Astrocyte (in vitro differentiated cells and primary cell): ENCODE measurements around the gene CNOT4.

Experiments
- CTCF ChIP-seq: IDR thresholded peaks from 2 replicates; pipeline ENCODE4 v1.5.1; 2011; ENCODE audit warnings: low read depth, mild to moderate bottlenecking, inconsistent platforms, low read length, moderate library complexity; ENCODE audit not compliant: insufficient read depth
- EZH2 ChIP-seq: IDR thresholded peaks from 2 replicates; pipeline ENCODE4 v1.6.1; 2012; ENCODE audit warnings: mild to moderate bottlenecking, low read length, inconsistent platforms; ENCODE audit not compliant: insufficient read depth

- TF ChIP-seq EZH2: no peak
- TF ChIP-seq CTCF: no peak
Measured at GRCh38 chr7:135492151-135492550, 17.8 kb downstream of the CNOT4 start.
